ENCODE data around the gene ELAC2. TPM values are rescaled to one million over a fixed set of nuclear protein-coding genes. Genes with fewer than 3 reads are reported as not detected.

Gene ELAC2
- total RNA-seq, 2 experiments from 2014 or later = 83.1 to 84.3 TPM

- ChIA-PET POLR2A (no interaction called here), CTCF (no interaction called here)
These were observed 53.0 kb downstream of the ELAC2 start for GRCh38 chr17:12964840-12965239.

GRCh38 chr17:12964162-12964561 is 53.7 kb downstream of the ELAC2 start:
- CTCF ChIA-PET = interaction anchor here (1.2 kb wide), 1 partner anchor 12 kb away, joined by 3 read pairs; no protein-coding TSS in a partner anchor

GRCh38 chr17:12963505-12963904 is 54.3 kb downstream of the ELAC2 start:
- POLR2A ChIA-PET = no interaction called here
- CTCF ChIA-PET = interaction anchor here (1.2 kb wide), 1 partner anchor 11 kb away, joined by 3 read pairs; no protein-coding TSS in a partner anchor

More at GRCh38 chr17:12964162-12964561, 53.7 kb downstream of the ELAC2 start:
- POLR2A ChIA-PET = no interaction called here

DNA sequence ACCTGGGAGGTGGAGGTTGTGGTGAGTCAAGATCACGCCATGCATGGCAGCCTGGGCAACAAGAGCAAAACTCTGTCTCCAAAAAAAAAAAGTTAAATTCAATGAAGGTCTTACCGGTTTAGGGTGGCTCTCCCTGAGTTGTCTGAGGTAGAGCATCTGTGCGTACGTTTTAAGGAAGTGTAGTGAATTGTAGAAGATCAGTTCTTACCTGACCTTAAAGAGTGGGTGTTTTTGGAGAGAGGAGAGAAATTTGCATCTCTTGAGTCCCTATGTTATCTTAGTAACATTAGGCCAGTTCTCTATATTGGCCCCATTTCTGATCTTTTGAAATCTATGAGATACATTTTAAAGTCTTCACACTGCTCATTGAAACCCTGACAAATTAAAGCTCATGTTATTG is 56.2 kb downstream of the ELAC2 start:
- POLR2A ChIA-PET = no interaction called here
- CTCF ChIA-PET = no interaction called here

DNA sequence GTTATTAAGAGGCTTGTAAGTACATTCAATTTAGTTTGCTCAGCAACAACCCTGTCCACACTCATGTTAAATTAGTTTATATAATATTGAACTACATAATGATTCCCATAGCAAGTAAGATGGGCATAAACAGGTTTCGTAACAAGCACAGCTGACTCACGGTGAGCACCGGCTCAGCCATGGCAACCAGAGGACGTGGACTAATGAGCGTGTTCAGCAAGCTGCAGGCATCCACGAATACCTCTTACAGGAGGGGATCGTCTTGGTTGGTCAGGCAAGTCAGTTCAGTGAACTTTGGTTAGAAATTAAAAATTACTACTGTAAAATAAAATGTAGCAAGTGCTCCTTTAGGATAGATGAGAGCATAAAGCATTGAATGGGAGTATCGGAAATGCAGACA is 58.4 kb downstream of the ELAC2 start:
- ChIA-PET CTCF (no interaction called here), POLR2A (no interaction called here)

- CTCF ChIA-PET = no interaction called here
These were observed 59.0 kb downstream of the ELAC2 start for GRCh38 chr17:12958786-12959185.

GRCh38 chr17:12955521-12955920 is 62.3 kb downstream of the ELAC2 start:
- CTCF ChIA-PET = no interaction called here
- POLR2A ChIA-PET = no interaction called here

More at GRCh38 chr17:12958786-12959185, 59.0 kb downstream of the ELAC2 start:
- POLR2A ChIA-PET = no interaction called here

GRCh38 chr17:12953156-12953555 is 64.7 kb downstream of the ELAC2 start:
- CTCF ChIA-PET = interaction anchor here (1.0 kb wide), 1 partner anchor 11 kb away, joined by 3 read pairs; no protein-coding TSS in a partner anchor
- POLR2A ChIA-PET = no interaction called here

DNA sequence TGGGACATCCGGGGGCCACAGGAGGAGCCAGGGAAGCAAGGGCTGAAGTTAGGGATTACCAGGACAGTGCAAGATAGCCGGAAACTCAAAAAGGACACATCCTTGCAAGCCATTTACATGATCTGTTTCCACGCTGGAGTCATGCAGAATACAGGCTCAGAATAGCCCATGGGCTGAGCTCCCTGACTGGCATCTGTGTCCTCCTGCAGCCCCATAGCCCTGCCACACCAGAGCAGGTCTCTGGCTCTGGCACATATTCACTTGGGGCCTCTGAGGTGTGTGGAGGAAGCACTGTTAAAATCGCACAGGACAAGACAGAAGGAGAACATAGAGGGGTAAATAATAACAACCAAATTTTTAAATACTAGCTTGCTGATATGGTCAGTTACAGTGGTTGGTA is 65.8 kb downstream of the ELAC2 start:
- POLR2A ChIA-PET = no interaction called here

DNA sequence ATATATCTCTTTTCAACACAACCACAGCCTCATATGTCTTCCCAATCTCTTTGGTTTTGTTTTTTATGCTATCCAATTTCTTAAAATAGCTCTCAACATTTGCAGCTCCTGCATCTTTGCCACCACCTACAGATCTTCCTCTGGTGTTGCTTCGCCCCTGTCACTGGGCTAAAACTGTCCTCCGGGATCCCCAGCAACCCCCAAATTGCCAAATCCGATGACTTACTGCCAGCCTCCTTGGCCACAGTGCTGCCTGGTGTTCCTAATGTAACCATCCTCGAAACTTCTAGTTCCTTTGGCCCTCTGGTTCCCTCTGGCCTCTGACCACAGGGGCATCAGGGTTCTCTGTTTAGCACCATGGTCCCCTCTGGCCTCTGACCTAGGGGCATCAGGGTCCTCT is 70.8 kb downstream of the ELAC2 start:
- POLR2A ChIA-PET = no interaction called here
- CTCF ChIA-PET = no interaction called here

More for the DNA sequence above, 65.8 kb downstream of the ELAC2 start:
- CTCF ChIA-PET = interaction anchor here (1.0 kb wide), 1 partner anchor 12 kb away, joined by 3 read pairs; no protein-coding TSS in a partner anchor

Other genes starting within 250 kb of the ELAC2 start
- under 1 TPM; 0.06 TPM for gene ARHGAP44, start 228.5 kb downstream of the ELAC2 start, total RNA-seq